ENCODE results near the gene SSTR3. TPM values are rescaled to one million over a fixed set of nuclear protein-coding genes. Genes with fewer than 3 reads are reported as not detected.

The SSTR3 gene
- total RNA-seq, 2 experiments from 2014 or later, result 0.25 to 0.30 TPM

GRCh38 chr22:37181681-37182080 is 30.6 kb downstream of the SSTR3 start:
- no peak overlapping the region for H2AFZ ChIP-seq (ENCODE audit: low read length)
- BruUV-seq (replicated peaks), result no TSS peak
- no peak for TF ChIP-seq EZH2phosphoT487 (IDR thresholded peaks at IDR 0.05; ENCODE audit: borderline replicate concordance, low read depth, low read length)
- TF ChIP-seq, protein P1, sequence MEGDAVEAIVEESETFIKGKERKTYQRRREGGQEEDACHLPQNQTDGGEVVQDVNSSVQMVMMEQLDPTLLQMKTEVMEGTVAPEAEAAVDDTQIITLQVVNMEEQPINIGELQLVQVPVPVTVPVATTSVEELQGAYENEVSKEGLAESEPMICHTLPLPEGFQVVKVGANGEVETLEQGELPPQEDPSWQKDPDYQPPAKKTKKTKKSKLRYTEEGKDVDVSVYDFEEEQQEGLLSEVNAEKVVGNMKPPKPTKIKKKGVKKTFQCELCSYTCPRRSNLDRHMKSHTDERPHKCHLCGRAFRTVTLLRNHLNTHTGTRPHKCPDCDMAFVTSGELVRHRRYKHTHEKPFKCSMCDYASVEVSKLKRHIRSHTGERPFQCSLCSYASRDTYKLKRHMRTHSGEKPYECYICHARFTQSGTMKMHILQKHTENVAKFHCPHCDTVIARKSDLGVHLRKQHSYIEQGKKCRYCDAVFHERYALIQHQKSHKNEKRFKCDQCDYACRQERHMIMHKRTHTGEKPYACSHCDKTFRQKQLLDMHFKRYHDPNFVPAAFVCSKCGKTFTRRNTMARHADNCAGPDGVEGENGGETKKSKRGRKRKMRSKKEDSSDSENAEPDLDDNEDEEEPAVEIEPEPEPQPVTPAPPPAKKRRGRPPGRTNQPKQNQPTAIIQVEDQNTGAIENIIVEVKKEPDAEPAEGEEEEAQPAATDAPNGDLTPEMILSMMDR (conservative IDR thresholded peaks at IDR 0.05; ENCODE audit: low read length), result no peak
- H3K4me2 ChIP-seq (ENCODE audit: low read length), result no peak overlapping the region
- H3K36me3 ChIP-seq (ENCODE audit: insufficient read depth, low read length), result no peaks in the 10 kb centered on the region
- CTCF ChIA-PET (ENCODE audit: unreplicated experiment), result no interaction called here
- H3K9me3 ChIP-seq (ENCODE audit: low read length), result no peaks in the 10 kb centered on the region
- no peaks in the 10 kb centered on the region for H4K20me1 ChIP-seq (ENCODE audit: insufficient read depth, low read length)
- H3K4me1 ChIP-seq (ENCODE audit: insufficient read depth, low read length, poor library complexity, severe bottlenecking), result peaks cover 4% of the 10 kb centered on the region
- DNase-seq (ENCODE audit: low spot score), result no peak
- H3K9me2 ChIP-seq (ENCODE audit: insufficient read depth, low read length), result no peaks in the 10 kb centered on the region
- intact Hi-C loops (cut with micrococcal nuclease; ENCODE audit: unreplicated experiment), result no loop called here
- no peak overlapping the region for H3K4me3 ChIP-seq (ENCODE audit: low read depth, low read length, poor library complexity, severe bottlenecking)
- POLR2A ChIA-PET, result no interaction called here
- no peak overlapping the region for H3K27ac ChIP-seq (ENCODE audit: low read depth, low read length, poor library complexity, severe bottlenecking)
- H3K79me2 ChIP-seq (ENCODE audit: insufficient read depth, low read depth, low read length), result no peaks in the 10 kb centered on the region

DNA sequence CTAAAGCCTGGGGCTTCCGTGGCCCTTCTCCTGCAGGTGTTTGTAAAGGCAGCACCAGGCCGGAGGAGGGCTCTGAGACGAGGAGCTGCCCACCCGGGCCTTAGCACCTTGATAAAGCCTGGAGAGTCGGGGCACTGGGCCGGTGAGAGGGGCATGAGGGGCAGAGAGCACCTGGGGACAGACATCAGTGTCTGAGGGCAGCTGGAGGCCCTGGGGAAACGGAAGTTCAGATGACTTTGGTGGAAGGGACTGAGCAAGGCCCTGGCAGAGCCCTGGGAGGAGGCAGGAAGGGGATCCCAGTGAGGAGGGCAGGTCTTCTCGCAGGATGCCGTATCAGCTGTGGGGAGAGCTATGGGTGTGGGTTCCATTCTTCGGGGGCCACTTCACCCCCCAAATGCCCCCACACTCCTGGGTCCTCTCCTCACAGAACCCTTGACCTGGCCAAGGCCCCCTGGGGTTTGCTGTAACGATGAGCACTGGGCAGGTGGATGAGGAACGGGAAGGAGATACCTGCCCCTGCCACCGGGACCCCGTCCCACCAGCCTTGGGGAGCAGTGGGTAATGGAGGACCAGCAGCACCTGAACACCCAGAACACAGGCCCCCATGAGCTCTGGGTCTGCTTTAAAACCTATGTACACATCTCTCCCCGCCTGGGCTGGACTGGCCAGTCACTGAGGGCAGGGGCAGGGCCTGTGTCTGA is 31.6 kb downstream of the SSTR3 start:
- POLR2A ChIA-PET, result no interaction called here
- no peak overlapping the region for H3K4me2 ChIP-seq (ENCODE audit: low read length)

More for the DNA sequence above, 31.6 kb downstream of the SSTR3 start:
- no peaks in the 10 kb centered on the region for H3K4me1 ChIP-seq (ENCODE audit: insufficient read depth, low read length, poor library complexity, severe bottlenecking)
- H4K20me1 ChIP-seq (ENCODE audit: insufficient read depth, low read length), result no peaks in the 10 kb centered on the region
- no peaks in the 10 kb centered on the region for H3K36me3 ChIP-seq (ENCODE audit: insufficient read depth, low read length)
- DNase-seq (ENCODE audit: low spot score), result no peak
- TF ChIP-seq, protein P1 (conservative IDR thresholded peaks at IDR 0.05; ENCODE audit: low read length), result no peak
- no peak for TF ChIP-seq EZH2phosphoT487 (IDR thresholded peaks at IDR 0.05; ENCODE audit: borderline replicate concordance, low read depth, low read length)
- CTCF ChIA-PET (ENCODE audit: unreplicated experiment), result no interaction called here
- no peak overlapping the region for H3K4me3 ChIP-seq (ENCODE audit: low read depth, low read length, poor library complexity, severe bottlenecking)
- intact Hi-C loops (cut with micrococcal nuclease; ENCODE audit: unreplicated experiment), result no loop called here
- no peak overlapping the region for H3K27ac ChIP-seq (ENCODE audit: low read depth, low read length, poor library complexity, severe bottlenecking)
- no peaks in the 10 kb centered on the region for H3K9me2 ChIP-seq (ENCODE audit: insufficient read depth, low read length)
- no TSS peak for BruUV-seq (replicated peaks)
- H3K9me3 ChIP-seq (ENCODE audit: low read length), result no peaks in the 10 kb centered on the region
- no peak overlapping the region for H2AFZ ChIP-seq (ENCODE audit: low read length)
- no peaks in the 10 kb centered on the region for H3K79me2 ChIP-seq (ENCODE audit: insufficient read depth, low read depth, low read length)

All from OCI-LY7 (cell line).